Dermis microvascular lymphatic vessel endothelial cell (primary cell): ENCODE results near the gene S100A9. TPM values are rescaled to one million over a fixed set of nuclear protein-coding genes. Genes with fewer than 3 reads are reported as not detected.
"Not testable (repeated sequence)": the region's sequence is repeated elsewhere in the genome, so short reads cannot be mapped to it uniquely, and the experiment has no call there.

Experiments
- DNase-seq, 2 donors: peaks; one replicate each; pipeline versions ENCODE4 v3.0.0 to v3.0.0-alpha.2; 2010; ENCODE audit warnings: low read depth in 2 of 2
- total RNA-seq: library from RNA; depleted of rRNA; stranded (reverse); fragments of >200 nt; gene quantifications from 2 replicates; pipeline ENCODE4 v1.2.1, GENCODE V29; 2014

S100A9 gene
- total RNA-seq, 1 donor from 2014 or later = 0.90 TPM

GRCh38 chr1:153345187-153346076 is 12.2 kb upstream of the S100A9 start:
- no peak for DNase-seq

GRCh38 chr1:153346077-153346723 is 11.5 kb upstream of the S100A9 start:
- DNase-seq = no peak

GRCh38 chr1:153347049-153347448 is 10.6 kb upstream of the S100A9 start:
- DNase-seq = not testable (repeated sequence)

- no peak for DNase-seq
Measured at GRCh38 chr1:153347856-153348255, 9.8 kb upstream of the S100A9 start.

- DNase-seq = no peak
Measured at GRCh38 chr1:153348511-153349362, 8.9 kb upstream of the S100A9 start, which contains the start of gene PGLYRP4. Gene PGLYRP4, minus strand, starts transcription at chr1:153348841. Its CDS starts 909 bp downstream, at chr1:153347932.

- no peak for DNase-seq
Measured at GRCh38 chr1:153349363-153350320, 8.0 kb upstream of the S100A9 start.

GRCh38 chr1:153350321-153350957 is 7.2 kb upstream of the S100A9 start:
- no peak for DNase-seq

GRCh38 chr1:153352523-153352922 is 5.1 kb upstream of the S100A9 start:
- DNase-seq = peak; percentile 40 to 72

GRCh38 chr1:153353226-153353947 is 4.3 kb upstream of the S100A9 start:
- DNase-seq = peak in 1 of 2 donors; percentile 3

GRCh38 chr1:153354515-153355193 is 3.0 kb upstream of the S100A9 start:
- DNase-seq = no peak

GRCh38 chr1:153355445-153356071 is 2.1 kb upstream of the S100A9 start:
- DNase-seq = peak; percentile 40 to 51

GRCh38 chr1:153356392-153357075 is 1.1 kb upstream of the S100A9 start:
- DNase-seq = no peak

GRCh38 chr1:153357076-153357852 is 390 bp upstream of the S100A9 start:
- no peak for DNase-seq

- DNase-seq = no peak
Measured at GRCh38 chr1:153358691-153358975, 979 bp downstream of the S100A9 start.

GRCh38 chr1:153359241-153359640 is 1.6 kb downstream of the S100A9 start:
- DNase-seq = no peak

GRCh38 chr1:153360190-153360589 is 2.5 kb downstream of the S100A9 start:
- DNase-seq = no peak
